Inferior parietal cortex (tissue), 1 donor: ENCODE data around the gene MEIG1.
"Not testable (repeated sequence)": the region's sequence is repeated elsewhere in the genome, so short reads cannot be mapped to it uniquely, and the experiment has no call there.

ENCODE experiments used
- DNase-seq: peaks from one replicate; pipeline ENCODE4 v3.0.0-alpha.2; 2016; ENCODE audit errors: extremely low spot score

Gene MEIG1

DNA sequence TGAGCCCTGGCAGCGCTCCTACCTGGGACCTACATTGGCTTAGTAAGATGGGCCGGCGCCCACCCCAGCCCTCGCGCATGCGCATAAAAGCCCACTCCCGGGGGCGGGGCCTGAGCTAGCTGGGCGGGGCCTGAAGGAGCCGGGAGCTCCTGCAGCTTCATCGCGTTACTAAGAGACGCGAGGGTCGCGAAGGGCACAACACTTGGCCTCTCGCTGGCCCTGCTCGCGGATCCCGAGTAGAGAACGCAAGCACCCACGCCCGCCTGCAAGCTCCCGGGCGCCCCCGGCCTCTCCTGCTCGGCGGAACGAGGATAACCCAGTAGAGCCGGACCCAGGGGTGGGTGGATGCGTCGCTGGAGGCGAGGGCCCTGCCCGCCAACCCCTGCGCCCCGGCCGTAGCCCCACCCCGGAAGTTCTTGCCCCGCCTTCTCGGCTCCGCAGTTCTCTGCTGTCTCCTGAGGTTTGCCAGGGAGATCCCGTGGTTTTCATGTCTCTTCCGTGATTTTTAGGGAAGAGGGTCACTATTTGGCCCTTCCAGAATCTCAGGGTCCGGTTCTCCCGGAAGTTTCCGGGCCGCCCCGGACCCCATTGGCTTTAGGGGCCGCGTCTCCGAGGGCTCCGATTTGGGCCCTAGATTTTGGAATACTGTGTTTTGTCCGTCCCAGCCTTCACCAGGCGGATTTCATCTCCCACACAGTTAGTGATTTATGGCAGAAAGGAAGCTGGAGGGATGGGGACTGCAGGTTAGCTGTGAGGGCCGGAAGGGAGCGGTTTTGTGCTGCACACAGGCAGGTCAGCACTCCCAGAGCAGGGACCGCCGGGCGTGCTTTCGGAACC lies at the start of gene MEIG1:
Gene MEIG1, plus strand, starts transcription at position 168 of the 837 bp plus-strand sequence. CDS start 7,081 bp downstream, outside the sequence.
- DNase-seq = peak; percentile 94

- no peak for DNase-seq
These were observed 48.2 kb upstream of the MEIG1 start for GRCh38 chr10:14910953-14911352.

GRCh38 chr10:14911801-14912200 lies 47.4 kb upstream of the MEIG1 start:
- DNase-seq = no peak

GRCh38 chr10:14916600-14916999 lies 42.6 kb upstream of the MEIG1 start:
- DNase-seq = no peak

DNA sequence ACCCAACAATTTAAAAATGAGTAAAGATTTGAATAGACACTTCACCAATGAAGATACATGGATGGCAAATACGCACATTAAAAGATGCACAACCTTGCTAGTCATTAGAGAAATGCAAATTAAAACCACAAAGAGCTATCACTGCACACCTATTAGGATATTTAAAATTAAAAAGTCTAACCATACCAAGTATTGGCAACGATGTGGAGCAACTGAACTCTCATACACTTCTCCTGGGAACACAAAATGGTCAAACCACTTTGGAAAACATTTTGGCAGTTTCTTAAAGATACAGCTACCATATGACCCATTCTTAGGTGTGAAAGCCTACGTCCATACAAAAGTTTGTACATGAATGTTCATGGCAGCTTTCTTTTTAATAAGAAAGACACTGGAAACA lies 41.4 kb upstream of the MEIG1 start:
- DNase-seq = no peak

- DNase-seq = no peak
These were observed 40.2 kb upstream of the MEIG1 start for GRCh38 chr10:14918964-14919363.

DNA sequence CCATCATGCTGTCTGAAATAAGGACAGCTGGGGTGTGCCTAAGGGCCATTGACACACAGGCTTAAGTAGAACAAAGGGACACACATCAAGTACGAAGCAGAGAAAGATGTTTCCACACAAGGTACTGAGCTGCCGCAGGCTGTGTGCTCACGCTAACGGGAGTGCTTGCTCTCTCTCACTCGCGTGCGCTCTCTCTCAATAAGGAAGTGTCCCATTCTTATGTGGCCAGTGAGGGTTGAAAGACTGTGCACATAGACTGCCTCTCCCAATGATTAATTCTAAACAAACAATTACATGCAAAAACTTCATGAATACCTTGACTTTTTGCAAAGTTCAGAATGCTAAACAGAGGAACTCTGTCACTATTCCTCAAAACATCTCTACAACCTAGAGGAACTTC lies 35.2 kb upstream of the MEIG1 start:
- DNase-seq = no peak

GRCh38 chr10:14925268-14925667 lies 33.9 kb upstream of the MEIG1 start:
- DNase-seq = no peak

- no peak for DNase-seq
These were observed 33.1 kb upstream of the MEIG1 start for GRCh38 chr10:14926061-14926470.

- DNase-seq = no peak
These were observed 32.3 kb upstream of the MEIG1 start for GRCh38 chr10:14926722-14927416.

DNA sequence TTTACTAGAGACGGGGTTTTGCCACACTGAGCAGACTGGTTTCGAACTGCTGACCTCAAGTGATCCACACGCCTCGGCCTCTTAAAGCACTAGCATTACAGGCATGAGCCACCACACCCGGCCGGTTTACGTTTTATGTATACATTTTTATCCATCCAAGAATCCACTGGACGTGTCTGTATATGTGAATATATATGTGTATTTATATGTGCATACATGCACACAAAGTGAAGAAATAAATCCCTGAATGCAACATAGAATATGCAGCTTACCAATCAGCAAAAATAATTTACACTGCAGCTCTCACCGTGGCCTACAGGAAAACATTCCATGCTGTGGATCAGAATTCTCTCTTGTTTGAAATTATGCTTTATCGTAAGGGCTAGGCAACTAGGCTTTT lies 28.6 kb upstream of the MEIG1 start:
- no peak for DNase-seq

DNA sequence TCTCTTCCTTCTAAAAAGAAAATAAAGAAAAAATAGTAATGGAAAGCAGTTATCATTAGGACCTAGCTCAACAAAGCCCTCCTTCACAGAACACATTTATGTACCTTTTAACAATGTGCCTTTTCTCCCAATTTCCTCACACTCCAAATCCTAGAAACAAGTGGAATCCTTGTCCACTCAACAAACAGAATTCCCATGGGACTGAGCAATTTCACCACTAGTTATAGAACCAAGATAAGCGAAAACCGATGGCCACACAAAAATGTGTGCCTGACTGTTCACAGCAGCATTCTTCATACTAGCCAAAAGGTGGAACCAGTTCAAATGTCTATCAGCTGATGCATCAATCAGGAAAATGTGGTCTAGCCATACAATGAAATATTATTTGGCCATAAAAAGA lies 22.6 kb upstream of the MEIG1 start:
- no peak for DNase-seq

- not testable (repeated sequence) for DNase-seq
These were observed 20.2 kb upstream of the MEIG1 start for GRCh38 chr10:14938971-14939370.

GRCh38 chr10:14942147-14942949 lies 16.8 kb upstream of the MEIG1 start:
- not testable (repeated sequence) for DNase-seq

DNA sequence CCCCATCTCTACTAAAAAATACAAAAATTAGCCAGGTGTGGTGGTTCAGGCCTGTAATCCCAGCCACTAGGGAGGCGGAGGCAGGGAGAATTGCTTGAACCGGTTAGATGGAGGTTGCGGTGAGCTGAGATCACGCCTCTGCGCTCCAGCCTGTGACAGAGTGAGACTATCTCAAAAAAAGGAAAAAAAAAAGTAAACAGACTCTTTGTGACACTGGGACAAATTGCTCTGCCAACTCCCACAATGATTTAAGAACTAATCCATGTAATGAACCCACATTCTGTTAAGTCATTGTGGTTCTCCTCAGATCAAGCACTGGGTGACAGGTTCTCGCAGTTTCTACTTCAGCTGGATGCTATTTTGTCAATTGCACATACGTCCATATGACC lies 16.2 kb upstream of the MEIG1 start:
- DNase-seq = not testable (repeated sequence)

DNA sequence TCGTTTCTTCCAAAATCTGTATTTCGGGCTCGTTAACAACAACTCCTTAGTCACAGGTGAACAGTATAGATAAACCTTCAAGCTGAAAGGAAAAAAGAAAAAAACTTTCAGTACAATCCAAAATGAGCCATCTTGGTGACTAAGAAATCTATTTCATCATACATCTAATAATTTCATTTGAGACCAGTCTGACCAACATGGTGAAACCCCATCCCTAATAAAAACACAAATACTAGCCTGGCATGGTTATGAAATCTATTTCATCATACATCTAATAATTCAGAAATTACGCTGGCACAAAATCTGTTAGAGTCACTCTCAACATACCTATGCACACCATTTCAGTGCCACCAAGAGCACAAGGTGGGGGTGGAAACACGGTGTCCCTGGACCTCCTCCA lies 14.1 kb upstream of the MEIG1 start:
- no peak for DNase-seq

DNA sequence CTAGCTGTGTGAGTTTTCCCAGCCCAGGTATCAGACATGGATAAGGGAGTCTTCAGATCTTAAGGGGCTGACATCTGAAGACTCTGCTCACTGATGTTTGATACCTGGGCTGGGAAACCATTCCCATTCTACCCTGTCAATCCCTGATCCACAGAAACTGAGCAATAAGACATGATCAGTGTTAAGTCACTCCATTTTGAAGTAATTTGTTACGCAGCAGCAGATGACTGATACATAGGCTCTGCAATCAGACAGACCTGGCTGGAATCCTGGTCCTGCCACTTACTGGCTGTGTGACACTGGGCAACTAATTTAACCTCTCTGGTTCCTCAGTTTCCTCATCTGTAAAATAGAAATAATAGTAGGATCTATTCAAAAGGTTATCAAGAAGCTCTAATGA lies 11.9 kb upstream of the MEIG1 start:
- no peak for DNase-seq

GRCh38 chr10:14949291-14949690 lies 9.9 kb upstream of the MEIG1 start:
- DNase-seq = no peak

DNA sequence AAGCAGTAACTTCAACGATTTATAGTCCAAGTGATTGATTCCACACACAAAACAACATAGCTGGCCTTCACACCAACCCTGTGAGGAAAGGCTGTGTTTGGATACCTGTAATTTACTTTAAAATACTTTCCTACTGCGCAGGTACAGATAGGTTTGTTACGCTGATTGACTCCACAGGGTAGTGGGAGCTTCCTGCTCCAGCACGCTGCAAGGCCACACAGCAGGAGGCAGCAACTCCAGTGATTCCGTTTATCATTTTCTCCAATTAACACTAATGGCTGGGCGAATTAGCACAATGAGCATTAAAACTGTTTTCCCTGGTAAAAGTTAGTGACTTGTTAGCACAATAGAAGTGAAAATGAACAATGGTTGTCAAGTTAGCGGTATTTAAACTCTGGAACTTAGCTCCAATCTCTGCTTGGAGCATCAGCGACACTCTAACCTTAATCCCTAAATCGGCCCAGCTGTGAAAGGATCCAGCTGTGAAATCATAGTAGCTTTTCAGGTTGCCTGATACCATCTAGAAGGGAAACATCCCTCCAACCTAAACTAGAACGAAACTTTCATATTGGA lies 6.3 kb upstream of the MEIG1 start:
- no peak for DNase-seq

GRCh38 chr10:14953424-14954000 lies 5.7 kb upstream of the MEIG1 start:
- DNase-seq = no peak

- peak; percentile 90 for DNase-seq
These were observed 5.0 kb upstream of the MEIG1 start, which contains the start of gene DCLRE1C for GRCh38 chr10:14954001-14954770. DCLRE1C (minus strand) TSS chr10:14954096; CDS start chr10:14954010, 86 bp downstream.
